H1 (cell line): ENCODE results near the gene LURAP1L. TPM values are rescaled to one million over a fixed set of nuclear protein-coding genes. Genes with fewer than 3 reads are reported as not detected.

ENCODE experiments used
- CTCF ChIA-PET: fragments of 300-600 bp; sonication (Branson Sonifier 250); formaldehyde crosslinking; loops from one replicate; lab custom pipeline; 2021; ENCODE audit not compliant: partially characterized antibody; lab: Charles Lee
- POLR2A ChIA-PET: fragments of 300-600 bp; sonication (Branson Sonifier 250); formaldehyde crosslinking; loops from one replicate; lab custom pipeline; 2021; ENCODE audit warnings: inconsistent platforms; ENCODE audit not compliant: partially characterized antibody; lab: Charles Lee
- DNase-seq, 2 experiments: peaks; one replicate each; pipeline versions ENCODE4 v3.0.0 to v3.0.0-alpha.2; 2010 to 2022; ENCODE audit warnings: low spot score in 2 of 2, low read depth in 1 of 2, mixed read lengths in 1 of 2
- FAIRE-seq: peaks from 2 replicates; lab custom pipeline; 2011; peaks lifted over from hg19 to GRCh38; lab: Jason Lieb, UNC
- H2AFZ ChIP-seq: 2 replicates; pipeline ENCODE4 v1.8.1; 2012; ENCODE audit warnings: low read length, inconsistent platforms
- H2AK5ac ChIP-seq: 2 replicates; pipeline ENCODE4 v1.6.1; 2013; ENCODE audit warnings: low read depth, low read length
- H2BK120ac ChIP-seq: replicated peaks from 2 replicates; pipeline ENCODE3; 2013; ENCODE audit warnings: low read depth, low read length, inconsistent platforms
- H2BK12ac ChIP-seq: 2 replicates; pipeline ENCODE4 v1.6.1; 2013; ENCODE audit warnings: low read depth, low read length
- H2BK15ac ChIP-seq: 2 replicates; pipeline ENCODE4 v1.6.1; 2013; ENCODE audit warnings: low read length
- H2BK20ac ChIP-seq: 2 replicates; pipeline ENCODE4 v1.6.1; 2013; ENCODE audit warnings: low read length
- H2BK5ac ChIP-seq: 2 replicates; pipeline ENCODE4 v1.6.1; 2013; ENCODE audit warnings: low read depth, low read length
- H3K14ac ChIP-seq: 2 replicates; pipeline ENCODE4 v1.6.1; 2013; ENCODE audit warnings: inconsistent platforms; ENCODE audit not compliant: insufficient read length
- H3K18ac ChIP-seq: 2 replicates; pipeline ENCODE4 v1.6.1; 2013; ENCODE audit warnings: low read length; ENCODE audit errors: extremely low read depth
- H3K23ac ChIP-seq: 2 replicates; pipeline ENCODE4 v1.6.1; 2013; ENCODE audit warnings: inconsistent platforms; ENCODE audit not compliant: insufficient read length
- H3K23me2 ChIP-seq: 2 replicates; pipeline ENCODE4 v1.6.1; 2013; ENCODE audit warnings: low read depth, low read length
- H3K27ac ChIP-seq: 2 replicates; pipeline ENCODE4 v1.6.1; 2011; ENCODE audit warnings: low read depth, low read length, inconsistent platforms
- H3K27me3 ChIP-seq, 4 experiments: replicated peaks in 1 of 4; 1 replicate in 1 of 4; 2 replicates in 3 of 4; pipeline versions ENCODE4 v1.6.1 to v1.8.1; 2011 to 2013; ENCODE audit warnings: low read length in 3 of 4, mild to moderate bottlenecking in 3 of 4, inconsistent platforms in 2 of 4, mixed read lengths in 2 of 4, moderate library complexity in 1 of 4; ENCODE audit not compliant: control insufficient read depth in 3 of 4, insufficient read depth in 3 of 4; ENCODE audit errors: extremely low read depth in 1 of 4
- H3K36me3 ChIP-seq, 4 experiments: 2 replicates each; pipeline versions ENCODE4 v1.6.1 to v1.8.1; 2011 to 2013; ENCODE audit warnings: mild to moderate bottlenecking in 4 of 4, low read length in 3 of 4, moderate library complexity in 2 of 4, control low read depth in 1 of 4, inconsistent platforms in 1 of 4; ENCODE audit not compliant: insufficient read depth in 4 of 4, control insufficient read depth in 2 of 4
- H3K4ac ChIP-seq: replicated peaks from 2 replicates; pipeline ENCODE3; 2013; ENCODE audit warnings: low read length, low read depth, mixed read lengths, inconsistent platforms; ENCODE audit not compliant: insufficient read length
- H3K4me1 ChIP-seq, 4 experiments: replicated peaks in 1 of 4; 1 replicate in 1 of 4; 2 replicates in 3 of 4; pipeline versions ENCODE4 v1.6.1 to v1.8.1; 2011 to 2013; ENCODE audit warnings: low read length in 3 of 4, inconsistent platforms in 2 of 4, mixed read lengths in 1 of 4; ENCODE audit not compliant: insufficient read depth in 4 of 4, control insufficient read depth in 3 of 4
- H3K4me2 ChIP-seq, 2 experiments: 2 replicates each; pipeline versions ENCODE4 v1.6.1 to v1.8.1; 2011 to 2013; ENCODE audit warnings: low read depth in 2 of 2, low read length in 2 of 2, control low read depth in 1 of 2, inconsistent platforms in 1 of 2, mild to moderate bottlenecking in 1 of 2; ENCODE audit not compliant: insufficient read depth in 1 of 2
- H3K4me3 ChIP-seq, 4 experiments: fragments of 200-600, 300-600 bp in 1 of 4; sonication (generic), shearing (Covaris generic), sonication (Bioruptor Twin) in 1 of 4; 2 replicates each; pipeline versions ENCODE4 v1.5.1 to v1.8.1; 2011 to 2016; ENCODE audit warnings: low read length in 4 of 4, low read depth in 3 of 4, control low read depth in 2 of 4, inconsistent platforms in 2 of 4, mild to moderate bottlenecking in 2 of 4, mixed read lengths in 1 of 4, moderate library complexity in 1 of 4; ENCODE audit not compliant: insufficient read depth in 2 of 4; ENCODE audit errors: extremely low read depth in 1 of 4
- H3K56ac ChIP-seq: replicated peaks from 2 replicates; pipeline ENCODE3; 2013; ENCODE audit warnings: low read depth, mild to moderate bottlenecking, mixed read lengths, low read length, inconsistent platforms; ENCODE audit not compliant: insufficient read length
- H3K79me1 ChIP-seq: 2 replicates; pipeline ENCODE4 v1.6.1; 2013; ENCODE audit warnings: low read depth, low read length, control low read depth
- H3K79me2 ChIP-seq, 2 experiments: 2 replicates each; pipeline versions ENCODE4 v1.6.1 to v1.8.1; 2012 to 2013; ENCODE audit warnings: low read length in 2 of 2, mild to moderate bottlenecking in 2 of 2, inconsistent platforms in 1 of 2; ENCODE audit not compliant: insufficient read depth in 2 of 2, control insufficient read depth in 1 of 2
- H3K9ac ChIP-seq, 4 experiments: replicated peaks in 1 of 4; 1 replicate in 1 of 4; 2 replicates in 3 of 4; pipeline versions ENCODE4 v1.6.1 to v1.8.1; 2011 to 2013; ENCODE audit warnings: low read depth in 3 of 4, low read length in 3 of 4, control low read depth in 2 of 4, mild to moderate bottlenecking in 2 of 4, moderate library complexity in 2 of 4, inconsistent platforms in 1 of 4; ENCODE audit errors: extremely low read depth in 1 of 4
- H3K9me3 ChIP-seq, 2 experiments: 2 replicates each; pipeline versions ENCODE4 v1.6.1 to v1.8.1; 2012 to 2013; ENCODE audit warnings: mild to moderate bottlenecking in 2 of 2, moderate library complexity in 2 of 2, control low read depth in 1 of 2, inconsistent platforms in 1 of 2, low read depth in 1 of 2, low read length in 1 of 2, mixed read lengths in 1 of 2; ENCODE audit not compliant: insufficient read depth in 2 of 2
- H4K20me1 ChIP-seq, 2 experiments: replicated peaks in 1 of 2; 2 replicates each; pipeline versions ENCODE3 to v1.8.1; 2011 to 2013; ENCODE audit warnings: inconsistent platforms in 2 of 2, low read length in 2 of 2, mild to moderate bottlenecking in 1 of 2; ENCODE audit not compliant: insufficient read depth in 2 of 2, control insufficient read depth in 1 of 2
- H4K5ac ChIP-seq: 2 replicates; pipeline ENCODE4 v1.6.1; 2013; ENCODE audit warnings: low read length, low read depth, mixed read lengths, inconsistent platforms; ENCODE audit not compliant: insufficient read length
- H4K8ac ChIP-seq: 2 replicates; pipeline ENCODE4 v1.8.0; 2013; ENCODE audit warnings: mild to moderate bottlenecking, moderate library complexity, low read length, inconsistent platforms; ENCODE audit not compliant: insufficient read depth; ENCODE audit errors: extremely low read depth
- H4K91ac ChIP-seq: replicated peaks from 2 replicates; pipeline ENCODE3; 2013; ENCODE audit warnings: low read length, mixed read lengths, inconsistent platforms; ENCODE audit not compliant: insufficient read length
- BCL11A ChIP-seq, 2 experiments: IDR thresholded peaks; one replicate each; pipeline ENCODE4 v1.6.1; 2011; ENCODE audit warnings: low read depth in 2 of 2, low read length in 2 of 2, mild to moderate bottlenecking in 2 of 2
- CBX8 ChIP-seq: fragments of 300-800, 300-1000 bp; sonication (generic); IDR thresholded peaks from 2 replicates; pipeline ENCODE4 v1.7.1; 2016; ENCODE audit warnings: low read depth, low read length, borderline replicate concordance
- CHD2 ChIP-seq: IDR thresholded peaks from 2 replicates; pipeline ENCODE4 v1.6.1; 2012; ENCODE audit warnings: low read length, improper control_type of control experiment
- CTBP2 ChIP-seq: IDR thresholded peaks from 2 replicates; pipeline ENCODE4 v1.7.0; 2011; ENCODE audit warnings: borderline replicate concordance, mild to moderate bottlenecking, moderate library complexity, mixed read lengths, low read length; ENCODE audit not compliant: insufficient read depth, insufficient read length
- EP300 ChIP-seq, 2 experiments: IDR thresholded peaks; 1 replicate in 1 of 2; 2 replicates in 1 of 2; pipeline ENCODE4 v1.6.1; 2011 to 2012; ENCODE audit warnings: low read depth in 2 of 2, low read length in 2 of 2, mild to moderate bottlenecking in 2 of 2, borderline replicate concordance in 1 of 2, inconsistent platforms in 1 of 2, moderate library complexity in 1 of 2
- GTF2F1 ChIP-seq: IDR thresholded peaks from 2 replicates; pipeline ENCODE4 v1.6.1; 2012; ENCODE audit warnings: low read depth, low read length, improper control_type of control experiment, borderline replicate concordance
- KDM4A ChIP-seq: IDR thresholded peaks from one replicate; pipeline ENCODE4 v1.7.1; 2012; ENCODE audit warnings: low read depth, mild to moderate bottlenecking, moderate library complexity, low read length, inconsistent platforms; ENCODE audit not compliant: severe bottlenecking
- KDM5A ChIP-seq: fragments of 200-600 bp; IDR thresholded peaks from 2 replicates; pipeline ENCODE4 v1.7.1; 2012; ENCODE audit warnings: mild to moderate bottlenecking, low read length, inconsistent platforms, mixed read lengths
- POLR2AphosphoS5 ChIP-seq: IDR thresholded peaks from 2 replicates; pipeline ENCODE4 v1.6.1; 2011; ENCODE audit warnings: low read depth, low read length
- RFX5 ChIP-seq: IDR thresholded peaks from 2 replicates; pipeline ENCODE4 v1.6.1; 2011; ENCODE audit warnings: low read depth, low read length, improper control_type of control experiment, borderline replicate concordance
- TBP ChIP-seq: IDR thresholded peaks from 2 replicates; pipeline ENCODE4 v1.6.1; 2011; ENCODE audit warnings: low read depth, low read length, improper control_type of control experiment
- YY1 ChIP-seq: IDR thresholded peaks from 2 replicates; pipeline ENCODE4 v1.6.1; 2011; ENCODE audit warnings: low read depth, mild to moderate bottlenecking, low read length
- WGBS, 2 experiments: shearing (Covaris generic) in 1 of 2; methylation state at CpG; one replicate each; pipeline versions ENCODE4 v1.1.6 to v1.1.7; 2013 to 2015; ENCODE audit warnings: low lambda C conversion rate in 2 of 2, mixed read lengths in 2 of 2, inconsistent platforms in 1 of 2, low coverage in 1 of 2, missing lambda C conversion rate in 1 of 2; ENCODE audit not compliant: insufficient replicate concordance in 2 of 2, insufficient coverage in 1 of 2, insufficient read length in 1 of 2; ENCODE audit errors: extremely low coverage in 1 of 2, missing lambda C conversion rate in 1 of 2; 5-methylcytosine and 5-hydroxymethylcytosine counted together
- polyA plus RNA-seq, 7 experiments: library from polyadenylated mRNA; depleted of rRNA in 3 of 7; stranded (reverse) in 5 of 7; unstranded in 2 of 7; fragments of >200 nt in 5 of 7; fragments of 200-250 nt in 2 of 7; gene quantifications; 1 replicate in 5 of 7; 2 replicates in 1 of 7; 4 replicates in 1 of 7; pipeline versions ENCODE4 v1.2.1 to v1.2.3, GENCODE V29; 2011 to 2013; ENCODE audit warnings: missing spikeins in 2 of 7, mixed read lengths in 2 of 7
- total RNA-seq: library from RNA; stranded (reverse); fragmentation: NEBNext Ultra II Directional; extraction: Animal tissue kit (Norgen Biotek cat#: 25700); gene quantifications from 2 replicates; pipeline ENCODE4 v1.2.1, GENCODE V29; 2021
- TF ChIP-seq, protein P1 (sequence below): IDR thresholded peaks from 2 replicates; pipeline ENCODE4 v1.6.1; 2012; ENCODE audit warnings: inconsistent platforms

LURAP1L gene
- total and polyA plus RNA-seq, 2 of the 8 experiments (the other 6 are each of a cell fraction or from before 2014, with no cell fraction given): 0.63 to 1.2 TPM

DNA sequence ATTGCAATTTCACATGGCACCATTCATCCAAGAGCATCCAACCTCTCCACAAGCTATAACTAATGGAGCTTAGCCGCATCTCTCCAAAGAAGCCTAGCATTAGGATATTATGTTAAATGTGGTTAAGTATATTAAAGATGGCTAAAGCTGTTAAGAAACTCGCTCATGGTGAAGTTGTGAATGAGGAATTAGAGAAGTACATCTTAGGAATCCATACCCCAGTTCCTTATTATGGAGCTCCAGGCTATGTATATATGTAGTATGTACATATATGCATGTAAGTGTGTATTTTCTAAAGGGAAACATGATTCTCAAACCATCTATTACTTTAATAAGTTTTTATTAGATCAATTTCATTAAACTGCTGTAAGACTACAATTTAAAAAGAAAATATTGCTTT, 26.4 kb downstream of the LURAP1L start:
- no peaks in the 10 kb centered on the region for H3K9me3 ChIP-seq
- H2BK15ac ChIP-seq: no peak overlapping the region
- H2AK5ac ChIP-seq: no peak overlapping the region
- no peaks in the 10 kb centered on the region for H3K27me3 ChIP-seq
- WGBS, 2 experiments: 95% methylated on average over 2 of the region's 2 CpGs; no CpG with 5 or more reads in 1 of the 2 experiments
- H3K36me3 ChIP-seq: no peaks in the 10 kb centered on the region
- no peak overlapping the region for H3K18ac ChIP-seq
- H3K4me1 ChIP-seq: no peaks in the 10 kb centered on the region
- H2AFZ ChIP-seq: no peak overlapping the region
- H3K4ac ChIP-seq: no peak overlapping the region
- H3K27ac ChIP-seq: no peak overlapping the region
- TF ChIP-seq CTBP2 (no peak), POLR2AphosphoS5 (no peak), KDM4A (no peak), EP300 (IDR thresholded peaks at IDR 0.05; ENCODE audit: borderline replicate concordance in 1 of 2, low read depth in 2 of 2, low read length in 2 of 2) (no peak), BCL11A (IDR thresholded peaks at IDR 0.05; ENCODE audit: low read depth in 2 of 2, low read length in 2 of 2) (no peak), CBX8 (no peak), GTF2F1 (no peak), KDM5A (no peak), CHD2 (no peak), RFX5 (no peak), TBP (no peak), YY1 (no peak)
- TF ChIP-seq, protein P1, sequence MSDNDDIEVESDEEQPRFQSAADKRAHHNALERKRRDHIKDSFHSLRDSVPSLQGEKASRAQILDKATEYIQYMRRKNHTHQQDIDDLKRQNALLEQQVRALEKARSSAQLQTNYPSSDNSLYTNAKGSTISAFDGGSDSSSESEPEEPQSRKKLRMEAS: no peak
- no peaks in the 10 kb centered on the region for H3K79me2 ChIP-seq
- DNase-seq (no peak), FAIRE-seq (no peak)
- no peak overlapping the region for H2BK20ac ChIP-seq
- no peak overlapping the region for H2BK120ac ChIP-seq
- H3K79me1 ChIP-seq: no peaks in the 10 kb centered on the region
- ChIA-PET CTCF (interaction anchor here (0.7 to 1.5 kb wide), 3 partner anchors 8 to 20 kb away, joined by 3 to 4 read pairs (median 3); no protein-coding TSS in a partner anchor), POLR2A (no interaction called here)
- H4K20me1 ChIP-seq: no peaks in the 10 kb centered on the region
- no peak overlapping the region for H3K14ac ChIP-seq
- no peaks in the 10 kb centered on the region for H3K23me2 ChIP-seq
- no peak overlapping the region for H2BK12ac ChIP-seq
- no peak overlapping the region for H3K4me2 ChIP-seq
- no peak overlapping the region for H3K9ac ChIP-seq
- no peak overlapping the region for H3K56ac ChIP-seq
- H3K4me3 ChIP-seq: no peak overlapping the region
- H2BK5ac ChIP-seq: no peak overlapping the region
- H4K91ac ChIP-seq: no peak overlapping the region
- H4K5ac ChIP-seq: no peak overlapping the region
- H3K23ac ChIP-seq: no peak overlapping the region
- H4K8ac ChIP-seq: no peak overlapping the region
